Osteocyte (in vitro differentiated cells): ENCODE measurements around the gene JMJD7. TPM values are rescaled to one million over a fixed set of nuclear protein-coding genes. Genes with fewer than 3 reads are reported as not detected.

Experiments
- DNase-seq: peaks from one replicate; pipeline ENCODE4 v3.0.0; 2021; ENCODE audit warnings: mixed read lengths; ENCODE audit not compliant: unreplicated experiment; ENCODE audit errors: extremely low spot score
- H3K27ac Mint-ChIP-seq: one replicate; pipeline ENCODE4 v1.8.0; 2021; ENCODE audit warnings: mild to moderate bottlenecking, mixed read lengths; ENCODE audit not compliant: unreplicated experiment
- H3K27me3 Mint-ChIP-seq: one replicate; pipeline ENCODE4 v1.8.0; 2021; ENCODE audit warnings: mixed read lengths; ENCODE audit not compliant: unreplicated experiment
- H3K36me3 Mint-ChIP-seq: one replicate; pipeline ENCODE4 v1.8.0; 2021; ENCODE audit warnings: mixed read lengths; ENCODE audit not compliant: unreplicated experiment
- H3K4me1 Mint-ChIP-seq: one replicate; pipeline ENCODE4 v1.8.0; 2021; ENCODE audit warnings: mixed read lengths; ENCODE audit not compliant: unreplicated experiment
- H3K4me3 Mint-ChIP-seq: one replicate; pipeline ENCODE4 v1.8.0; 2021; ENCODE audit warnings: mild to moderate bottlenecking, moderate library complexity, mixed read lengths; ENCODE audit not compliant: unreplicated experiment
- H3K9me3 Mint-ChIP-seq: one replicate; pipeline ENCODE4 v1.8.0; 2021; ENCODE audit warnings: mixed read lengths; ENCODE audit not compliant: unreplicated experiment
- CTCF ChIP-seq: fragments of 200-600 bp; sonication (generic); IDR thresholded peaks from 2 replicates; pipeline ENCODE4 v1.5.0; 2021; ENCODE audit warnings: antibody characterized with exemption, mild to moderate bottlenecking, moderate library complexity
- total RNA-seq: library from RNA; stranded (reverse); gene quantifications from 2 replicates; pipeline ENCODE4 v1.2.1, GENCODE V29; 2021

The JMJD7 gene
- total RNA-seq, 1 donor from 2014 or later: 14.0 TPM

- H3K27ac Mint-ChIP-seq: no peak overlapping the region
- no peaks in the 10 kb centered on the region for H3K9me3 Mint-ChIP-seq
- H3K36me3 Mint-ChIP-seq: peaks cover 2% of the 10 kb centered on the region
- no peaks in the 10 kb centered on the region for H3K27me3 Mint-ChIP-seq
- peaks cover 8% of the 10 kb centered on the region for H3K4me1 Mint-ChIP-seq
- no peak overlapping the region for H3K4me3 Mint-ChIP-seq
- no peak for TF ChIP-seq CTCF
- DNase-seq: no peak
Observed at GRCh38 chr15:41881920-41882688, 54.2 kb downstream of the JMJD7 start.

- no peak for DNase-seq
- H3K27ac Mint-ChIP-seq: no peak overlapping the region
- H3K36me3 Mint-ChIP-seq: peaks cover 2% of the 10 kb centered on the region
- no peaks in the 10 kb centered on the region for H3K9me3 Mint-ChIP-seq
- H3K27me3 Mint-ChIP-seq: no peaks in the 10 kb centered on the region
- TF ChIP-seq CTCF: no peak
- H3K4me3 Mint-ChIP-seq: no peak overlapping the region
- peaks cover 10% of the 10 kb centered on the region for H3K4me1 Mint-ChIP-seq
Observed at GRCh38 chr15:41882689-41883483, 55.0 kb downstream of the JMJD7 start.

GRCh38 chr15:41883484-41883825 is 55.6 kb downstream of the JMJD7 start:
- no peak for TF ChIP-seq CTCF
- no peak for DNase-seq
- Mint-ChIP-seq H3K27ac (no peak overlapping the region), H3K36me3 (no peaks in the 10 kb centered on the region), H3K27me3 (no peaks in the 10 kb centered on the region), H3K9me3 (no peaks in the 10 kb centered on the region), H3K4me1 (peaks cover 11% of the 10 kb centered on the region), H3K4me3 (no peak overlapping the region)

GRCh38 chr15:41884458-41884857 is 56.6 kb downstream of the JMJD7 start:
- Mint-ChIP-seq H3K9me3 (no peaks in the 10 kb centered on the region), H3K36me3 (no peaks in the 10 kb centered on the region), H3K27me3 (no peaks in the 10 kb centered on the region), H3K4me3 (no peak overlapping the region), H3K27ac (no peak overlapping the region), H3K4me1 (peaks cover 11% of the 10 kb centered on the region)
- TF ChIP-seq CTCF: no peak
- no peak for DNase-seq

GRCh38 chr15:41885321-41885720 is 57.4 kb downstream of the JMJD7 start:
- no peak for DNase-seq
- H3K4me3 Mint-ChIP-seq: no peak overlapping the region
- no peak for TF ChIP-seq CTCF
- no peaks in the 10 kb centered on the region for H3K27me3 Mint-ChIP-seq
- no peaks in the 10 kb centered on the region for H3K9me3 Mint-ChIP-seq
- H3K4me1 Mint-ChIP-seq: peaks cover 11% of the 10 kb centered on the region
- no peaks in the 10 kb centered on the region for H3K36me3 Mint-ChIP-seq
- peak overlapping the region; percentile 35 for H3K27ac Mint-ChIP-seq
